K562 (cell line): ENCODE results near the gene OTOR. TPM values are rescaled to one million over a fixed set of nuclear protein-coding genes. Genes with fewer than 3 reads are reported as not detected.

Experiments
- BRD9 ChIP-seq: fragments of 450-650 bp; IDR thresholded peaks from 2 replicates; pipeline ENCODE4 v1.6.1; 2018; ENCODE audit warnings: low read depth; ENCODE audit not compliant: partially characterized antibody
- CEBPG ChIP-seq, 3 experiments: fragments of 200-800 bp in 1 of 3; sonication (Bioruptor generic) in 1 of 3; sonication (generic) in 1 of 3; formaldehyde crosslinking in 1 of 3; IDR thresholded peaks in 2 of 3; conservative IDR thresholded peaks in 1 of 3; 2 replicates each; pipeline versions ENCODE4 v1.6.1 to v1.8.0; 2016 to 2022; ENCODE audit warnings: missing compliant biosample characterization in 2 of 3, missing genetic modification characterization in 2 of 3, mild to moderate bottlenecking in 1 of 3, missing genetic modification reagents in 1 of 3
- FOXP1 ChIP-seq: sonication (generic); formaldehyde crosslinking; IDR thresholded peaks from 2 replicates; pipeline ENCODE4 v1.8.0; 2022; ENCODE audit warnings: mild to moderate bottlenecking, missing genetic modification reagents
- HDAC3 ChIP-seq: fragments of 450-650 bp; IDR thresholded peaks from 2 replicates; pipeline ENCODE4 v1.6.1; 2018; ENCODE audit warnings: borderline replicate concordance, mild to moderate bottlenecking, moderate library complexity; ENCODE audit not compliant: partially characterized antibody
- HES1 ChIP-seq: fragments of 450-650 bp; IDR thresholded peaks from 2 replicates; pipeline ENCODE4 v1.6.1; 2016; ENCODE audit warnings: low read depth, mild to moderate bottlenecking, moderate library complexity
- HOMEZ ChIP-seq: fragments of 250-450 bp; sonication (Bioruptor Pico); IDR thresholded peaks from 2 replicates; pipeline ENCODE4 v1.4.0; 2020; ENCODE audit warnings: mild to moderate bottlenecking, moderate library complexity
- LCOR ChIP-seq: sonication (generic); formaldehyde crosslinking; IDR thresholded peaks from 2 replicates; pipeline ENCODE4 v1.8.0; 2022; ENCODE audit warnings: mild to moderate bottlenecking, missing genetic modification reagents
- MAZ ChIP-seq, 2 experiments: fragments of 450-650 bp in 1 of 2; sonication (generic) in 1 of 2; formaldehyde crosslinking; IDR thresholded peaks in 1 of 2; conservative IDR thresholded peaks in 1 of 2; 2 replicates each; pipeline versions ENCODE4 v1.4.0 to v1.5.0; 2020; ENCODE audit warnings: mild to moderate bottlenecking in 1 of 2, missing genetic modification reagents in 1 of 2
- NEUROD1 ChIP-seq: fragments of 150-350 bp; IDR thresholded peaks from 2 replicates; pipeline ENCODE4 v1.6.1; 2014; ENCODE audit warnings: borderline replicate concordance, low read length, low read depth; ENCODE audit not compliant: partially characterized antibody
- SFPQ ChIP-seq: fragments of 200-400 bp; formaldehyde crosslinking; IDR thresholded peaks from 2 replicates; pipeline ENCODE4 v1.6.1; 2017; ENCODE audit warnings: mild to moderate bottlenecking, low read depth, low read length, moderate library complexity
- TAF15 ChIP-seq: fragments of 200-400 bp; formaldehyde crosslinking; IDR thresholded peaks from 2 replicates; pipeline ENCODE4 v1.6.1; 2017; ENCODE audit warnings: mild to moderate bottlenecking, low read depth, low read length, moderate library complexity
- THAP12 ChIP-seq: fragments of 250-450 bp; sonication (Bioruptor Pico); IDR thresholded peaks from 2 replicates; pipeline ENCODE4 v1.9.0; 2021; ENCODE audit warnings: mild to moderate bottlenecking, inconsistent platforms
- ZBTB2 ChIP-seq: fragments of 450-650 bp; IDR thresholded peaks from 2 replicates; pipeline ENCODE4 v1.6.1; 2016; ENCODE audit warnings: antibody characterized with exemption
- ZBTB8A ChIP-seq: fragments of 450-650 bp; IDR thresholded peaks from 2 replicates; pipeline ENCODE4 v1.6.1; 2018; ENCODE audit warnings: mild to moderate bottlenecking, moderate library complexity; ENCODE audit not compliant: partially characterized antibody
- ZNF24 ChIP-seq: fragments of 450-650 bp; IDR thresholded peaks from 2 replicates; pipeline ENCODE4 v1.6.1; 2016
- ZNF444 ChIP-seq: fragments of 250-450 bp; sonication (Bioruptor Pico); IDR thresholded peaks from 2 replicates; pipeline ENCODE4 v1.4.0; 2020; ENCODE audit warnings: mild to moderate bottlenecking, moderate library complexity
- ZNF511 ChIP-seq: sonication (generic); formaldehyde crosslinking; IDR thresholded peaks from 2 replicates; pipeline ENCODE4 v1.8.0; 2022; ENCODE audit warnings: mild to moderate bottlenecking, missing genetic modification reagents
- polyA plus RNA-seq, 8 experiments: library from polyadenylated mRNA; depleted of rRNA in 4 of 8; stranded (reverse) in 5 of 8; unstranded in 3 of 8; fragments of >200 nt; fragmentation: Nextera tagmentation in 2 of 8; fragmentation: Illumina TruSeq in 1 of 8; extraction: Ambion mirVana in 2 of 8; extraction: Trizol in 1 of 8; gene quantifications; 2 replicates each; pipeline versions ENCODE4 v1.2.1 to v1.2.3, GENCODE V29; 2011 to 2014; ENCODE audit warnings: inconsistent platforms in 1 of 8, missing spikeins in 1 of 8
- total RNA-seq, 7 experiments: library from RNA; depleted of rRNA in 6 of 7; stranded (reverse); fragments of >200 nt in 6 of 7; fragmentation: Illumina TruSeq in 2 of 7; extraction: Trizol in 2 of 7; gene quantifications; 2 replicates each; pipeline versions ENCODE4 v1.2.1 to v1.2.3, GENCODE V29; 2011 to 2021; ENCODE audit warnings: low replicate concordance in 1 of 7

The OTOR gene
- total and polyA plus RNA-seq, 9 of the 15 experiments (the other 6 are each of a cell fraction or from before 2014, with no cell fraction given): not detected

- TF ChIP-seq ZNF511 (CRISPR knock-in tag): no peak
- no peak for TF ChIP-seq BRD9
- no peak for TF ChIP-seq THAP12 (CRISPR knock-in tag)
- peak; percentile 83 for TF ChIP-seq ZBTB2
- TF ChIP-seq FOXP1: no peak
- no peak for TF ChIP-seq HOMEZ
- TF ChIP-seq HES1: no peak
- no peak for TF ChIP-seq ZNF24
- TF ChIP-seq ZNF444: no peak
- no peak for TF ChIP-seq SFPQ
- peak; percentile 72 for TF ChIP-seq NEUROD1
- peak; percentile 27 to 69; a peak in 1 of 4 replicates for TF ChIP-seq MAZ (CRISPR knock-in tag; conservative IDR thresholded peaks at IDR 0.05 in 1 of 2, IDR thresholded peaks at IDR 0.05 in 1 of 2)
- TF ChIP-seq ZBTB8A: no peak
- no peak for TF ChIP-seq HDAC3
- TF ChIP-seq LCOR (CRISPR knock-in tag): no peak
- no peak for TF ChIP-seq TAF15
- no peak for TF ChIP-seq CEBPG (CRISPR knock-in tag; IDR thresholded peaks at IDR 0.05)
- no peak for TF ChIP-seq CEBPG (tag; conservative IDR thresholded peaks at IDR 0.05 in 1 of 2, IDR thresholded peaks at IDR 0.05 in 1 of 2)
These were observed 18.3 kb upstream of the OTOR start, which contains the start of gene SNRPB2 (continued) for GRCh38 chr20:16729565-16730460.
